ENCODE data around the gene AAMP.

Gene AAMP

GRCh38 chr2:218272531-218273212 is 2.7 kb upstream of the AAMP start (continued):
- TF ChIP-seq ZNF621 (tag by site-specific recombination; IDR thresholded peaks at IDR 0.05) (no peak), ZNF623 (tag by site-specific recombination; IDR thresholded peaks at IDR 0.05) (no peak), ZNF223 (tag by site-specific recombination; IDR thresholded peaks at IDR 0.05) (no peak), ZNF10 (tag by site-specific recombination; IDR thresholded peaks at IDR 0.05) (no peak), ZSCAN30 (tag by site-specific recombination; IDR thresholded peaks at IDR 0.05) (peak; percentile 88; the same call in 1 of the 2 replicates), GLI2 (tag by site-specific recombination; IDR thresholded peaks at IDR 0.05; ENCODE audit: borderline replicate concordance, low read depth) (no peak), OVOL3 (tag by site-specific recombination; IDR thresholded peaks at IDR 0.05) (no peak), ZNF660 (tag by site-specific recombination; IDR thresholded peaks at IDR 0.05) (peak; percentile 86; the same call in 1 of the 2 replicates), ZNF670 (tag by site-specific recombination; IDR thresholded peaks at IDR 0.05; ENCODE audit: low read depth) (no peak), ZNF354C (tag by site-specific recombination; IDR thresholded peaks at IDR 0.05; ENCODE audit: borderline replicate concordance, low read depth) (no peak), ZNF394 (tag by site-specific recombination; IDR thresholded peaks at IDR 0.05; ENCODE audit: borderline replicate concordance) (no peak), ZNF132 (tag by site-specific recombination; IDR thresholded peaks at IDR 0.05; ENCODE audit: borderline replicate concordance) (no peak), OSR2 (tag by site-specific recombination; IDR thresholded peaks at IDR 0.05) (peak; percentile 56), ZNF555 (tag by site-specific recombination; conservative IDR thresholded peaks at IDR 0.05) (no peak), ZNF768 (tag by site-specific recombination; IDR thresholded peaks at IDR 0.05) (no peak), ZFP3 (tag by site-specific recombination; IDR thresholded peaks at IDR 0.05; ENCODE audit: low read depth) (no peak), SP2 (tag by site-specific recombination; IDR thresholded peaks at IDR 0.05) (peak; percentile 42), ZNF175 (tag by site-specific recombination; IDR thresholded peaks at IDR 0.05) (no peak), ZNF558 (tag by site-specific recombination; IDR thresholded peaks at IDR 0.05) (no peak), ZBTB7A (tag by site-specific recombination; IDR thresholded peaks at IDR 0.05; ENCODE audit: low read depth) (no peak), PRDM10 (tag by site-specific recombination; IDR thresholded peaks at IDR 0.05) (peak; percentile 50; the same call in 1 of the 2 replicates), ZNF133 (tag by site-specific recombination; IDR thresholded peaks at IDR 0.05) (no peak), ZNF169 (tag by site-specific recombination; IDR thresholded peaks at IDR 0.05) (no peak), ZNF292 (tag by site-specific recombination; IDR thresholded peaks at IDR 0.05; ENCODE audit: borderline replicate concordance, low read depth) (no peak), ZFP69B (tag by site-specific recombination; IDR thresholded peaks at IDR 0.05) (no peak), ZNF830 (tag by site-specific recombination; IDR thresholded peaks at IDR 0.05; ENCODE audit: low read depth) (no peak), ZNF335 (tag by site-specific recombination; conservative IDR thresholded peaks at IDR 0.05) (0 out of 2 replicates have a peak, but pooled peaks have one; percentile 15), ZEB2 (tag by site-specific recombination; IDR thresholded peaks at IDR 0.05) (peak; percentile 79), ZNF473 (tag by site-specific recombination; IDR thresholded peaks at IDR 0.05) (no peak), ZBTB6 (tag by site-specific recombination; IDR thresholded peaks at IDR 0.05) (peak; percentile 66; the same call in 1 of the 2 replicates), ZSCAN18 (tag by site-specific recombination; IDR thresholded peaks at IDR 0.05) (no peak), ZSCAN5A (tag by site-specific recombination; IDR thresholded peaks at IDR 0.05) (no peak), ZNF146 (tag by site-specific recombination; IDR thresholded peaks at IDR 0.05) (no peak), KLF8 (tag by site-specific recombination; IDR thresholded peaks at IDR 0.05) (peak; percentile 87)

Measured in HEK293 (cell line).